Caco-2 (cell line): ENCODE results near the gene ABAT. TPM values are rescaled to one million over a fixed set of nuclear protein-coding genes. Genes with fewer than 3 reads are reported as not detected.

Experiments used
- BruUV-seq: library from RNA; stranded (reverse); fragments of 400-500 nt; replicated peaks from 2 replicates; lab custom pipeline; 2021; lab: Mats Ljungman, UMichigan
- CTCF ChIA-PET: fragments of 300-600 bp; sonication (Branson Sonifier 250); formaldehyde crosslinking; loops from one replicate; lab custom pipeline; 2022; ENCODE audit warnings: antibody characterized with exemption; lab: Charles Lee
- POLR2A ChIA-PET: fragments of 300-600 bp; sonication (Branson Sonifier 250); formaldehyde crosslinking; loops from one replicate; lab custom pipeline; 2022; ENCODE audit warnings: antibody characterized with exemption; lab: Charles Lee
- DNase-seq, 2 experiments: peaks; one replicate each; pipeline versions ENCODE4 v3.0.0 to v3.0.0-alpha.2; 2020 to 2022
- H3K27me3 ChIP-seq: replicated peaks from 2 replicates; pipeline ENCODE4 v1.6.0; 2011; ENCODE audit warnings: low read length; ENCODE audit not compliant: control insufficient read depth, insufficient read depth
- H3K36me3 ChIP-seq: 2 replicates; pipeline ENCODE4 v1.5.1; 2011; ENCODE audit warnings: low read length; ENCODE audit not compliant: control insufficient read depth, insufficient read depth
- H3K4me1 ChIP-seq: fragments of 250-450 bp; sonication (Bioruptor Pico); 2 replicates; pipeline ENCODE4 v1.5.1; 2020; ENCODE audit warnings: mild to moderate bottlenecking
- H3K4me3 ChIP-seq: 2 replicates; pipeline ENCODE4 v1.5.1; 2011; ENCODE audit warnings: low read depth, mild to moderate bottlenecking, control low read depth, low read length
- H3K9me3 ChIP-seq: fragments of 250-450 bp; sonication (Bioruptor Pico); 2 replicates; pipeline ENCODE4 v1.5.1; 2020; ENCODE audit warnings: mild to moderate bottlenecking, moderate library complexity
- H3K27ac Mint-ChIP-seq: one replicate; pipeline ENCODE4 v1.8.0; 2022; ENCODE audit warnings: mixed read lengths; ENCODE audit not compliant: unreplicated experiment
- H3K27me3 Mint-ChIP-seq: one replicate; pipeline ENCODE4 v1.8.0; 2022; ENCODE audit warnings: mixed read lengths; ENCODE audit not compliant: insufficient read depth, unreplicated experiment
- H3K36me3 Mint-ChIP-seq: one replicate; pipeline ENCODE4 v1.8.0; 2022; ENCODE audit warnings: mild to moderate bottlenecking, mixed read lengths; ENCODE audit not compliant: insufficient read depth, unreplicated experiment
- H3K4me1 Mint-ChIP-seq: one replicate; pipeline ENCODE4 v1.8.0; 2022; ENCODE audit warnings: low read depth, mixed read lengths; ENCODE audit not compliant: unreplicated experiment
- H3K4me3 Mint-ChIP-seq: one replicate; pipeline ENCODE4 v1.8.0; 2022; ENCODE audit warnings: mild to moderate bottlenecking, moderate library complexity, mixed read lengths; ENCODE audit not compliant: unreplicated experiment
- H3K9me3 Mint-ChIP-seq: one replicate; pipeline ENCODE4 v1.8.0; 2022; ENCODE audit warnings: mixed read lengths; ENCODE audit not compliant: unreplicated experiment
- CTCF ChIP-seq, 2 experiments: fragments of 200-600 bp in 1 of 2; IDR thresholded peaks; 1 replicate in 1 of 2; 2 replicates in 1 of 2; pipeline versions ENCODE4 v1.5.1 to v1.8.0; 2011 to 2022; ENCODE audit warnings: antibody characterized with exemption in 1 of 2, control low read depth in 1 of 2, inconsistent platforms in 1 of 2, low read depth in 1 of 2, low read length in 1 of 2, mild to moderate bottlenecking in 1 of 2, moderate library complexity in 1 of 2; ENCODE audit not compliant: insufficient read depth in 1 of 2, severe bottlenecking in 1 of 2, unreplicated experiment in 1 of 2
- intact Hi-C: fragments of 100-400 bp; cut with micrococcal nuclease; formaldehyde crosslinking; loops from one replicate; pipeline ENCODE4 v1.10.0; 2022; ENCODE audit not compliant: unreplicated experiment
- total RNA-seq: library from RNA; stranded (reverse); gene quantifications from 2 replicates; pipeline ENCODE4 v1.2.3, GENCODE V29; 2022

ABAT gene
- total RNA-seq, 1 experiment from 2014 or later, result 34.9 TPM

DNA sequence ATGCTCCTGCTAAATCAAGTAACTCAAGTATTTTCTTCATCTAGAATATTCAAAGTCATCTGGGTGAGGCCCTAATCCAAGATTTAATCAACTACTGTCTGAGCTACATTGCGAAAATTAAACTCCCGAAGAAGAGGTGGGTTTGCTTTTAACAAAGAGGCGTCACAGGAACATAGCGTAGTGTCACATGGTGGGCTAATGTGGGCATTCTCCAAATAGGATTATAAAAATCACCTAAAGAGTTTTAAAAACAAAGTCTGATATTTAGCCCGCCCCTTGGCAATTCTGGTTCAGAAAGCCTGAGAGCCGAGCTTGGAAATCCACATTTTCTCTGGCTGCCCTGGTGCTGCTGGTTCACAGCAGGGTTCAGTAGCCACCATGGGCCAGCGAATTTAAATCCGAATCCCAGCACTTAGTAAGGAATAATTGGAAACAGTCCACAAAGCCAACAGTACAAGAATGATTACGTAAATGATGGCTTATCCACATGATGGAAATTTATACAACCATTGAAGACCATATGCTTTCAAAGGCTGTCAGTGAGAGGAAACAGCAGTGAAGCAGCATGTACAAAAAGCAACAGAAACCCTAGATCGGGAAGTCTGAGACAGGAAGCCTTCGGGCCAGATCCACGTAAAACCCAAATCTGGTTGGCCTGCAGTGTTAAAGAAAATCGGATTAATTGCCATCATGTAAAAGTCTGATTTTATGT lies 132.0 kb downstream of the ABAT start:
- Mint-ChIP-seq H3K27ac (no peak overlapping the region), H3K27me3 (no peaks in the 10 kb centered on the region), H3K4me3 (no peak overlapping the region), H3K36me3 (peaks cover 97% of the 10 kb centered on the region), H3K4me1 (no peaks in the 10 kb centered on the region), H3K9me3 (no peaks in the 10 kb centered on the region)
- Histone ChIP-seq H3K9me3 (no peaks in the 10 kb centered on the region), H3K4me1 (no peaks in the 10 kb centered on the region), H3K27me3 (no peaks in the 10 kb centered on the region), H3K36me3 (peaks cover 2% of the 10 kb centered on the region; the same call in 1 of the 2 replicates), H3K4me3 (no peak overlapping the region)
- intact Hi-C loops, result no loop called here
- TF ChIP-seq CTCF (IDR thresholded peaks at IDR 0.05; ENCODE audit: insufficient read depth in 1 of 2, low read depth in 1 of 2, low read length in 1 of 2, severe bottlenecking in 1 of 2, unreplicated experiment in 1 of 2), result no peak
- ChIA-PET POLR2A (no interaction called here), CTCF (no interaction called here)
- no TSS peak for BruUV-seq
- no peak for DNase-seq

- DNase-seq, result no peak
- intact Hi-C loops, result no loop called here
- Mint-ChIP-seq H3K27ac (no peak overlapping the region), H3K36me3 (peaks cover 97% of the 10 kb centered on the region), H3K27me3 (no peaks in the 10 kb centered on the region), H3K4me1 (no peaks in the 10 kb centered on the region), H3K9me3 (no peaks in the 10 kb centered on the region), H3K4me3 (no peak overlapping the region)
- Histone ChIP-seq H3K4me3 (no peak overlapping the region), H3K9me3 (no peaks in the 10 kb centered on the region), H3K4me1 (no peaks in the 10 kb centered on the region), H3K36me3 (peaks cover 4% of the 10 kb centered on the region; the same call in 1 of the 2 replicates), H3K27me3 (no peaks in the 10 kb centered on the region)
- BruUV-seq, result no TSS peak
- POLR2A ChIA-PET, result no interaction called here
- CTCF ChIA-PET, result no interaction called here
- TF ChIP-seq CTCF (IDR thresholded peaks at IDR 0.05; ENCODE audit: insufficient read depth in 1 of 2, low read depth in 1 of 2, low read length in 1 of 2, severe bottlenecking in 1 of 2, unreplicated experiment in 1 of 2), result no peak
These were observed 132.8 kb downstream of the ABAT start for GRCh38 chr16:8807189-8807588.

DNA sequence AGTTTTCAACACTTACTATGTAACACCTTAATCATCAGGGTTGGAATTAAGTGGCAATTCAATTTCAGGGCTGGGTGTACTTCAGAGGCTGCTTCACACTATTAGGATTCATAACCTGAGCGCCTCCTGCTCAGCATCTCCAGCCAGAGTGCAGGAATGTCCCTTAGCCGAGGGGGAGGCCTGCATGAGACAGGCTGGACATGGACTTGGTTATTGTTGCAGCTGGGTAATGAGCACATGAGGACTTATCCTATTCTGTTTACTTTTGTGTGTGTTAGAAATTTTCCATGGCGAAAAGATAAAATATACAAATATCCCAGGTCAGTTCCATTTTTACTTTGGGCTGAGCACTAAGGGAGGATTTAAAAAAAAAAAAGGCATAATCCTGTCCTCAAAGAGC lies 133.6 kb downstream of the ABAT start:
- Mint-ChIP-seq H3K4me3 (no peak overlapping the region), H3K4me1 (no peaks in the 10 kb centered on the region), H3K36me3 (peaks cover 97% of the 10 kb centered on the region), H3K9me3 (no peaks in the 10 kb centered on the region), H3K27ac (no peak overlapping the region), H3K27me3 (no peaks in the 10 kb centered on the region)
- Histone ChIP-seq H3K36me3 (peaks cover 4% of the 10 kb centered on the region; the same call in 1 of the 2 replicates), H3K27me3 (no peaks in the 10 kb centered on the region), H3K9me3 (no peaks in the 10 kb centered on the region), H3K4me1 (no peaks in the 10 kb centered on the region), H3K4me3 (no peak overlapping the region)
- no TSS peak for BruUV-seq
- ChIA-PET POLR2A (no interaction called here), CTCF (no interaction called here)
- no peak for DNase-seq
- intact Hi-C loops, result no loop called here
- TF ChIP-seq CTCF (IDR thresholded peaks at IDR 0.05; ENCODE audit: insufficient read depth in 1 of 2, low read depth in 1 of 2, low read length in 1 of 2, severe bottlenecking in 1 of 2, unreplicated experiment in 1 of 2), result no peak
